Left lung (tissue), 10 donors: Measurements from ENCODE around the gene COL15A1. TPM values are rescaled to one million over a fixed set of nuclear protein-coding genes. Genes with fewer than 3 reads are reported as not detected.

Experiments used
- ATAC-seq: fragments of 200-7000 bp; cut with Tn5 transposase; one replicate; pipeline ENCODE4 v1.9.1; 2020; ENCODE audit warnings: moderate library complexity
- DNase-seq, 4 donors: peaks; one replicate each; pipeline ENCODE4 v3.0.0-alpha.2; 2013 to 2020
- H3K27ac ChIP-seq, 2 donors: fragments of 200-600 bp; sonication (generic) in 1 of 2; one replicate each; pipeline versions ENCODE4 v1.5.0 to v1.8.0; 2020 to 2021
- H3K27me3 ChIP-seq, 2 donors: fragments of 200-600 bp; sonication (generic) in 1 of 2; one replicate each; pipeline versions ENCODE4 v1.5.0 to v1.8.0; 2020 to 2021
- H3K36me3 ChIP-seq, 2 donors: fragments of 200-600 bp; sonication (generic) in 1 of 2; one replicate each; pipeline versions ENCODE4 v1.5.0 to v1.8.0; 2020 to 2021
- H3K4me1 ChIP-seq, 2 donors: fragments of 200-600 bp; one replicate each; pipeline ENCODE4 v1.8.0; 2021
- H3K4me3 ChIP-seq, 2 donors: fragments of 200-600 bp; sonication (generic) in 1 of 2; one replicate each; pipeline versions ENCODE4 v1.5.0 to v1.8.0; 2020 to 2021; ENCODE audit warnings: mild to moderate bottlenecking in 1 of 2
- H3K9me3 ChIP-seq, 2 donors: fragments of 200-600 bp; sonication (generic) in 1 of 2; one replicate each; pipeline versions ENCODE4 v1.5.0 to v1.8.0; 2020 to 2021
- CTCF ChIP-seq, 2 donors: fragments of 200-600 bp; sonication (generic) in 1 of 2; IDR thresholded peaks; one replicate each; pipeline versions ENCODE4 v1.5.0 to v1.8.0; 2021; ENCODE audit warnings: antibody characterized with exemption in 2 of 2
- intact Hi-C, 2 donors: fragments of 100-400 bp; cut with DNase I; formaldehyde crosslinking; loops; one replicate each; pipeline versions ENCODE4 v1.11.2 to v1.14.2; 2022
- polyA plus RNA-seq, 6 donors: library from polyadenylated mRNA; unstranded; fragments of 120-200 nt; gene quantifications; one replicate each; pipeline ENCODE4 v1.2.1, GENCODE V29; 2013; ENCODE audit not compliant: insufficient read length in 6 of 6
- total RNA-seq, 2 donors: library from RNA; stranded (reverse); fragmentation: NEBNext Ultra II Directional; extraction: Animal tissue kit (Norgen Biotek cat#: 25700); gene quantifications; one replicate each; pipeline ENCODE4 v1.2.1, GENCODE V29; 2021
- donor health status: DM: no; HTN: yes; CAD: no.
- donor health status: DM: no; HTN: no; CAD: no.

Gene COL15A1
- total and polyA plus RNA-seq, 8 donors, result 2.4 to 58.4 (median 7.4) TPM

- H3K36me3 ChIP-seq, result no peaks in the 10 kb centered on the region
- TF ChIP-seq CTCF (IDR thresholded peaks at IDR 0.05), result no peak
- DNase-seq, result no peak
- no peaks in the 10 kb centered on the region for H3K27me3 ChIP-seq
- ATAC-seq, result peak; percentile 63
- no peaks in the 10 kb centered on the region for H3K9me3 ChIP-seq
- intact Hi-C loops, result loop anchor here in 1 of 2 donors (10.0 kb wide), 1 partner anchor 56 kb away; no protein-coding TSS in a partner anchor
- H3K4me3 ChIP-seq, result no peak overlapping the region
- H3K27ac ChIP-seq, result peak overlapping the region in 1 of 2 donors; percentile 71
- H3K4me1 ChIP-seq, result peaks cover 0 to 81% of the 10 kb centered on the region in 2 donors
Measured at GRCh38 chr9:99118782-99119466, 175.2 kb downstream of the COL15A1 start.

- Histone ChIP-seq H3K36me3 (no peaks in the 10 kb centered on the region), H3K4me1 (peaks cover 0 to 83% of the 10 kb centered on the region in 2 donors), H3K27ac (peak overlapping the region in 1 of 2 donors; percentile 71), H3K27me3 (no peaks in the 10 kb centered on the region), H3K9me3 (no peaks in the 10 kb centered on the region), H3K4me3 (no peak overlapping the region)
- ATAC-seq (no peak), DNase-seq (no peak)
- no peak for TF ChIP-seq CTCF (IDR thresholded peaks at IDR 0.05)
- intact Hi-C loops, result loop anchor here in 1 of 2 donors (10.0 kb wide), 1 partner anchor 55 kb away; no protein-coding TSS in a partner anchor
Measured at GRCh38 chr9:99119976-99120655, 176.4 kb downstream of the COL15A1 start.

Other genes starting within 250 kb of the COL15A1 start
- gene GABBR2, start 235.0 kb upstream of the COL15A1 start, total RNA-seq, result under 1 TPM; 0.41 to 0.89 TPM
- 1 to 10 TPM in 1 of 6 donors, under 1 TPM in 5; 0.46 to 2.3 (median 0.79) TPM for gene GABBR2, start 235.0 kb upstream of the COL15A1 start, polyA plus RNA-seq
- gene ANKS6, start 147.4 kb upstream of the COL15A1 start, total RNA-seq, result 10 to 100 TPM; 23.4 to 26.9 TPM
- 10 to 100 TPM; 21.7 to 31.6 (median 25.0) TPM for gene ANKS6, start 147.4 kb upstream of the COL15A1 start, polyA plus RNA-seq
- gene GALNT12, start 136.2 kb upstream of the COL15A1 start, total RNA-seq, result 10 to 100 TPM; 20.0 to 21.3 TPM
- 10 to 100 TPM; 14.6 to 24.6 (median 18.6) TPM for gene GALNT12, start 136.2 kb upstream of the COL15A1 start, polyA plus RNA-seq
- 10 to 100 TPM; 60.9 to 74.1 TPM for gene TGFBR1, start 161.2 kb downstream of the COL15A1 start, total RNA-seq
- gene TGFBR1, start 161.2 kb downstream of the COL15A1 start, polyA plus RNA-seq, result 10 to 100 TPM; 34.6 to 43.6 (median 39.5) TPM